Measurements from ENCODE around the gene ASCC3.

ASCC3 gene

GRCh38 chr6:100612094-100612493 lies 269.0 kb downstream of the ASCC3 start:
- in situ Hi-C loops (cut with HindIII; ENCODE audit: low sequenced_read_pairs): no loop called here

GRCh38 chr6:100599088-100599770 lies 281.9 kb downstream of the ASCC3 start:
- in situ Hi-C loops (cut with HindIII; ENCODE audit: low sequenced_read_pairs): no loop called here

- in situ Hi-C loops (cut with HindIII; ENCODE audit: low sequenced_read_pairs): no loop called here
These were observed 285.7 kb downstream of the ASCC3 start for GRCh38 chr6:100595456-100595855.

GRCh38 chr6:100593522-100593921 lies 287.6 kb downstream of the ASCC3 start:
- in situ Hi-C loops (cut with HindIII; ENCODE audit: low sequenced_read_pairs): no loop called here

GRCh38 chr6:100592929-100593328 lies 288.2 kb downstream of the ASCC3 start:
- in situ Hi-C loops (cut with HindIII; ENCODE audit: low sequenced_read_pairs): no loop called here

GRCh38 chr6:100577425-100577824 lies 303.7 kb downstream of the ASCC3 start:
- in situ Hi-C loops (cut with HindIII; ENCODE audit: low sequenced_read_pairs): no loop called here

- in situ Hi-C loops (cut with HindIII; ENCODE audit: low sequenced_read_pairs): no loop called here
These were observed 305.2 kb downstream of the ASCC3 start for GRCh38 chr6:100575921-100576320.

- in situ Hi-C loops (cut with HindIII; ENCODE audit: low sequenced_read_pairs): no loop called here
These were observed 306.3 kb downstream of the ASCC3 start for GRCh38 chr6:100574836-100575235.

- in situ Hi-C loops (cut with HindIII; ENCODE audit: low sequenced_read_pairs): no loop called here
These were observed 308.0 kb downstream of the ASCC3 start for GRCh38 chr6:100573166-100573565.

- in situ Hi-C loops (cut with HindIII; ENCODE audit: low sequenced_read_pairs): no loop called here
These were observed 312.9 kb downstream of the ASCC3 start for GRCh38 chr6:100568255-100568654.

- in situ Hi-C loops (cut with HindIII; ENCODE audit: low sequenced_read_pairs): no loop called here
These were observed 314.6 kb downstream of the ASCC3 start for GRCh38 chr6:100566563-100566962.

GRCh38 chr6:100565439-100566104 lies 315.6 kb downstream of the ASCC3 start:
- in situ Hi-C loops (cut with HindIII; ENCODE audit: low sequenced_read_pairs): no loop called here

GRCh38 chr6:100559859-100560258 lies 321.3 kb downstream of the ASCC3 start:
- in situ Hi-C loops (cut with HindIII; ENCODE audit: low sequenced_read_pairs): no loop called here

- in situ Hi-C loops (cut with HindIII; ENCODE audit: low sequenced_read_pairs): no loop called here
These were observed 326.9 kb downstream of the ASCC3 start for GRCh38 chr6:100554228-100554627.

GRCh38 chr6:100553243-100553642 lies 327.9 kb downstream of the ASCC3 start:
- in situ Hi-C loops (cut with HindIII; ENCODE audit: low sequenced_read_pairs): no loop called here

GRCh38 chr6:100549406-100550167 lies 331.5 kb downstream of the ASCC3 start:
- in situ Hi-C loops (cut with HindIII; ENCODE audit: low sequenced_read_pairs): no loop called here

GRCh38 chr6:100538086-100538485 lies 343.0 kb downstream of the ASCC3 start:
- in situ Hi-C loops (cut with HindIII; ENCODE audit: low sequenced_read_pairs): no loop called here

GRCh38 chr6:100518588-100518987 lies 362.5 kb downstream of the ASCC3 start:
- in situ Hi-C loops (cut with HindIII; ENCODE audit: low sequenced_read_pairs): no loop called here

- in situ Hi-C loops (cut with HindIII; ENCODE audit: low sequenced_read_pairs): no loop called here
These were observed 363.5 kb downstream of the ASCC3 start for GRCh38 chr6:100517633-100518032.

GRCh38 chr6:100517106-100517505 lies 364.0 kb downstream of the ASCC3 start:
- in situ Hi-C loops (cut with HindIII; ENCODE audit: low sequenced_read_pairs): no loop called here

- in situ Hi-C loops (cut with HindIII; ENCODE audit: low sequenced_read_pairs): no loop called here
These were observed 366.5 kb downstream of the ASCC3 start for GRCh38 chr6:100514660-100515059.

Data from DLD1 (cell line).